IPS DF 6.9 (cell line): ENCODE results near the gene CUTA.
"Not testable (repeated sequence)": the region's sequence is repeated elsewhere in the genome, so short reads cannot be mapped to it uniquely, and the experiment has no call there.

ENCODE experiments used
- DNase-seq: peaks from one replicate; pipeline ENCODE4 v3.0.0-alpha.2; 2013; ENCODE audit warnings: low read depth, low spot score
- H3K27ac ChIP-seq: one replicate; pipeline ENCODE4 v1.5.1; 2013; ENCODE audit warnings: low read length, control low read depth
- H3K27me3 ChIP-seq: 2 replicates; pipeline ENCODE4 v1.6.1; 2013; ENCODE audit warnings: mild to moderate bottlenecking, low read length; ENCODE audit not compliant: control insufficient read depth, insufficient read depth
- H3K36me3 ChIP-seq: 2 replicates; pipeline ENCODE4 v1.6.1; 2013; ENCODE audit warnings: low read length; ENCODE audit not compliant: control insufficient read depth, insufficient read depth
- H3K4me1 ChIP-seq: 2 replicates; pipeline ENCODE4 v1.6.1; 2013; ENCODE audit warnings: low read length; ENCODE audit not compliant: control insufficient read depth, insufficient read depth
- H3K4me3 ChIP-seq: 2 replicates; pipeline ENCODE4 v1.5.1; 2013; ENCODE audit warnings: mild to moderate bottlenecking, low read length
- H3K9me3 ChIP-seq: 2 replicates; pipeline ENCODE4 v1.6.1; 2013; ENCODE audit warnings: low read length, inconsistent platforms; ENCODE audit not compliant: control insufficient read depth, insufficient read depth
- WGBS: extraction: QIAGEN DNeasy Blood & Tissue Kit; methylation state at CpG from one replicate; pipeline ENCODE4 v1.1.7; 2013; ENCODE audit warnings: mixed read lengths, missing lambda C conversion rate; ENCODE audit not compliant: insufficient read length, insufficient coverage; 5-methylcytosine and 5-hydroxymethylcytosine counted together

The CUTA gene

DNA sequence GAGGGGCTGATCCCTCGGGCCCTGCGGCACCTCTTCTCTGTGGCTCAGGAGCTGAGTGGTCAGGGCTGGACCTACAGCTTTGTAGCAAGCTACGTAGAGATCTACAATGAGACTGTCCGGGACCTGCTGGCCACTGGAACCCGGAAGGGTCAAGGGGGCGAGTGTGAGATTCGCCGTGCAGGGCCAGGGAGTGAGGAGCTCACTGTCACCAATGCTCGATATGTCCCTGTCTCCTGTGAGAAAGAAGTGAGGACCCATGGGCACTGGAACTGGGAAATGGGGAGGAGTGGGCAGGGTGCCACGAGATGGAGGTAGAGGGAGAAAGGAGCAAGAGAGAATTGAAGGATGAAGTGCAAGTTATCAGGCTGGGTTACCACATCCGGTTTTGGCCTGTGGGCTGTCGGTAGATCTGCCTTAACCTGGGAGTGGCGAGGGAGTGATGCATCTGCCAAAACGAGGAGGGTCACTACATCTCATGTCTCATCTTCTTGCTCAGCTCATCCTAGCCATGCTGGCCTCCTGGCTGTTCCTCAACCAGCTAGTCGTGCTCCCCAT, 12.4 kb downstream of the CUTA start:
- H3K4me3 ChIP-seq = no peak overlapping the region
- peaks cover 36% of the 10 kb centered on the region for H3K36me3 ChIP-seq
- DNase-seq = no peak
- H3K27me3 ChIP-seq = no peaks in the 10 kb centered on the region
- no peak overlapping the region for H3K27ac ChIP-seq
- no peaks in the 10 kb centered on the region; the same call in 1 of the 2 replicates for H3K4me1 ChIP-seq
- no CpG with 5 or more reads among the region's 15 CpGs for WGBS
- H3K9me3 ChIP-seq = no peaks in the 10 kb centered on the region

DNA sequence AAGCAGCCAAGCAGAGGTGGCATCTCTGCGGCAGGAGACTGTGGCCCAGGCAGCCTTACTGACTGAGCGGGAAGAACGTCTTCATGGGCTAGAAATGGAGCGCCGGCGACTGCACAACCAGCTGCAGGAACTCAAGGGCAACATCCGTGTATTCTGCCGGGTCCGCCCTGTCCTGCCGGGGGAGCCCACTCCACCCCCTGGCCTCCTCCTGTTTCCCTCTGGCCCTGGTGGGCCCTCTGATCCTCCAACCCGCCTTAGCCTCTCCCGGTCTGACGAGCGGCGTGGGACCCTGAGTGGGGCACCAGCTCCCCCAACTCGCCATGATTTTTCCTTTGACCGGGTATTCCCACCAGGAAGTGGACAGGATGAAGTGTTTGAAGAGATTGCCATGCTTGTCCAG, 13.0 kb downstream of the CUTA start:
- DNase-seq = no peak
- Histone ChIP-seq H3K4me1 (no peaks in the 10 kb centered on the region; the same call in 1 of the 2 replicates), H3K4me3 (no peak overlapping the region), H3K27me3 (no peaks in the 10 kb centered on the region), H3K9me3 (no peaks in the 10 kb centered on the region), H3K36me3 (peaks cover 36% of the 10 kb centered on the region), H3K27ac (no peak overlapping the region)
- WGBS = no CpG with 5 or more reads among the region's 17 CpGs

DNA sequence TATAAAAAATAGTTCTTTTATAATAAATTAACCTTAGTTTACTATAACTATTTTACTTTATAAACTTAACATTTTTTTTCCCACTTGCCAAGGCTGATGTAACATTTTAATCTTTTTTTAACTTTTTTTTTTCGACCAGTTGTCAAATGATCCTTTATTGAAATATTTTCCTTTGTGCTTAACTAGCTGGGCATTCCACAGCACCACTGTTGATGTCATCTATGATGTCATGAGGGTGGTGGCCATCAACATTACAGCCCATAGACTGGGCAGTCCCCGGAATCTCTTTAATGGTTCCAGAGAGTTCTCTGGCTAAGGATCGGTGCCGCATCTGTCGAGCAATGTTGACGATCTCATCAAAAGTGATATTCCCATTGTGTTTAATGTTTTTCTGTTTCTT, 18.0 kb downstream of the CUTA start:
- H3K4me3 ChIP-seq, H3K27ac ChIP-seq, H3K27me3 ChIP-seq, DNase-seq, H3K4me1 ChIP-seq, H3K9me3 ChIP-seq: not testable (repeated sequence)
- WGBS = no CpG with 5 or more reads among the region's 6 CpGs
- H3K36me3 ChIP-seq = peaks cover 32% of the 10 kb centered on the region

DNA sequence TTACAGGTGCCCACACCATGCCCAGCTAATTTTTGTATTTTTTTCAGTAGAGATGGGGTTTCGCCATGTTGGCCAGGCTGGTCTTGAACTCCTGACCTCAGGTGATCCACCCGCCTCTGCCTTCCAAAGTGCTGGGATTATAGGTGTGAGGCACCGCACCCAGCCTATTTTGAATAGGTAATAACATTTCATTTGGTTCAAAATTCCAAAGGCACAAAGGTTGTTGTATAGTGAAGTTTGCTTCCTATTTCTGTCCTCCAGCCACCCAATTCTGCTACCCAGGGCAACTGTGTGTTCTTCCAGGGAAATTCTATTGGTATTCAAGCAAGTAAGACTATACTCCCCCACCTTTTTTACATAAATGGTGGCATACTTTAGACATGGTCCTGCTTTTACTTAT, 19.3 kb downstream of the CUTA start:
- no CpG with 5 or more reads among the region's 3 CpGs for WGBS
- H3K4me1 ChIP-seq, H3K9me3 ChIP-seq, H3K4me3 ChIP-seq, H3K27me3 ChIP-seq, H3K27ac ChIP-seq, DNase-seq: not testable (repeated sequence)
- peaks cover 19% of the 10 kb centered on the region for H3K36me3 ChIP-seq

DNA sequence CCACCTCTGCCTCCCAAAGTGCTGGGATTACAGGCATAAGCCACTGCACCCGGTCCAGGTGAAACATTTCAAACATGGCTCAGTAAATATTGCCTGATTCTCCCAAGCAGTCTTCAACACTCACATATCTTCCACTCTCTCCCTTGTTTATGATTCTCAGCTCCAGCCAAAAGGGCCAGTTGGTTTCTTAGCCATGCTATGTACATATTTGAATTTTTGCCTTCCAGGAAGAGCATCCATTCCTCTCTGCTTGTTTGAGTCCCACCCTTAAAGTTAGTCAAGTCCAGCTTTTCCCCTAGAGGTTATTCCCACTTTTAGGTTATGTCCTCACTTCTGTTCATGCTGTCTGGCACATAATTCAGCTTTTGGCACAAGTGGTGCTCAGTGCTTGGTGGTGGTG, 20.4 kb downstream of the CUTA start:
- H3K9me3 ChIP-seq = no peaks in the 10 kb centered on the region
- WGBS = no CpG with 5 or more reads among the region's 1 CpG
- H3K4me1 ChIP-seq = peaks cover 2% of the 10 kb centered on the region; the same call in 1 of the 2 replicates
- H3K27me3 ChIP-seq = no peaks in the 10 kb centered on the region
- H3K27ac ChIP-seq = no peak overlapping the region
- DNase-seq = no peak
- peaks cover 13% of the 10 kb centered on the region for H3K36me3 ChIP-seq
- no peak overlapping the region for H3K4me3 ChIP-seq

DNA sequence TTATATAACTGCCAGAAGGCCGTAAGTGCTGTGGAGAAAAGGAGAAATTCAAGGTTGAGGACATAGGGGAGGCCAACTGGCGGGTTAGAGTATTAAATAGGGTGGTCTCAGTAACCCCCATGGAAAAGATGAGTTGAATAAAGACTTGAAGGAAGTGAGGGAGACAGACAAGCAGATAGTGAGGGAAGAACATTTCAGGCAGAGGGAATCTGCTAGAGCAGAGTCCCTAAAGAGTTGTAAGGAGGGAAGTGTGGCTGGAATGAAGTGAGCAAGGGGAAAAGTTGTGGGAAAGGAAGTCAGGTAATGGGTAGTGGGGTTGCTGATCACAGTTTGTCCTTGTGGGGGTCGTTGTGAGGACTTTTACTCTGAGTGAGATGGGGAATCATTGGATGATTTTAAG, 24.9 kb downstream of the CUTA start:
- WGBS = no CpG with 5 or more reads among the region's 3 CpGs
- H3K4me3 ChIP-seq = no peak overlapping the region
- no peak overlapping the region for H3K27ac ChIP-seq
- DNase-seq = no peak
- H3K9me3 ChIP-seq = no peaks in the 10 kb centered on the region
- H3K27me3 ChIP-seq = no peaks in the 10 kb centered on the region
- peaks cover 1% of the 10 kb centered on the region; the same call in 1 of the 2 replicates for H3K36me3 ChIP-seq
- H3K4me1 ChIP-seq = peaks cover 2% of the 10 kb centered on the region; the same call in 1 of the 2 replicates

DNA sequence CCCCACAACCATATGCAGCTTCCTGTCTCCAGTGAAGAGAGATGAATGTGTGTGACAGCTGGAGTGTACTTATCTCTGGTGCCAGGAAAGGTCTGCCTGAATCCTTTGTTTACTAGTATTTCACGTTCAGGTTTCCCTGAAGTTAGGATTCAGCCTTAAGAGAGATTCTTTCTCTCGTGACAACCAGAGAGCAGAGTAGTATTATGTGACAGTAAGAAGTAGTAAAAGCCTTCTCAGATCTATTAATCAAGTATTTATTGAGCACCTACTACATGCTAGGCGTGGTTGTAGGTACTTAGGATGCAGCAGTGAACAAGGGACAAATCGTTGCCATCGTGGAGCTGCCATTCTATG, 25.3 kb downstream of the CUTA start:
- Histone ChIP-seq H3K4me3 (peak overlapping the region; percentile 97; the same call in 1 of the 2 replicates), H3K27me3 (no peaks in the 10 kb centered on the region), H3K4me1 (peaks cover 2% of the 10 kb centered on the region; the same call in 1 of the 2 replicates), H3K9me3 (no peaks in the 10 kb centered on the region), H3K36me3 (no peaks in the 10 kb centered on the region; the same call in 1 of the 2 replicates), H3K27ac (no peak overlapping the region)
- no peak for DNase-seq
- no CpG with 5 or more reads among the region's 5 CpGs for WGBS

DNA sequence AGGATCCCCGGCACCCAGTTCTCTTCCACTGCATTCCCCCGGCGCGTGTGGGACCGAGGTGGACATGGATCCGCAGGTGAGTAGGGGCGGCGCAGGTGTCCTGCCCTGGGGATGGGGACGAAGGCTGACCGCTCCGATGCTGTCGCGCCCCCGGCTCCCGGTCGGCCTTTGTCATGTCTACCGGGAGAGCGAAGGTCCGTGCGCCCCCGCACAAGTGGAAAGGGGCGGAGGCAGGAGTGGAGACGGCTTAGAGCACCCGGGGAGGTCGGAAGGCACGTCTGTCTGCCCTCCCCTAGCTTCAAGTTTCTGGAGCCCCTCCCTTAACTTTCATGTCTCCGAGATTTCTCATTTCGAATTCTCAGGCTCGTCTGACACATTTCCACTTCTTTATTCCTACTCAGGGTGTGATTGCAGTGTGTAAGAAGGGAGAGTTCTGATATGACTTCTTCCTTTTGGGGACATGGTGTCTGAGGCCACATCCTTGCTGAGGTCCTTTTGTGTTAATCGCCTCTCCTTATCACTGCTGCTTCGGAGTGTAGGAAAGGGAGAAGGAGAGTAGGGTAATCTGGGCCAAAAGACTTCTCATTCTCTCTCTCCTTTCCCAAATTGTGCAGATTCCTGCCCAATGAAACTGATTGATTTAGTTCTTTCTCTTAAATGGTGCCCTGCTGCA, 25.8 kb downstream of the CUTA start:
- no peak for DNase-seq
- peaks cover 2% of the 10 kb centered on the region; the same call in 1 of the 2 replicates for H3K4me1 ChIP-seq
- H3K36me3 ChIP-seq = no peaks in the 10 kb centered on the region
- H3K27me3 ChIP-seq = no peaks in the 10 kb centered on the region
- peak overlapping the region; percentile 97 for H3K4me3 ChIP-seq
- H3K9me3 ChIP-seq = no peaks in the 10 kb centered on the region
- WGBS = no CpG with 5 or more reads among the region's 31 CpGs
- H3K27ac ChIP-seq = no peak overlapping the region

DNA sequence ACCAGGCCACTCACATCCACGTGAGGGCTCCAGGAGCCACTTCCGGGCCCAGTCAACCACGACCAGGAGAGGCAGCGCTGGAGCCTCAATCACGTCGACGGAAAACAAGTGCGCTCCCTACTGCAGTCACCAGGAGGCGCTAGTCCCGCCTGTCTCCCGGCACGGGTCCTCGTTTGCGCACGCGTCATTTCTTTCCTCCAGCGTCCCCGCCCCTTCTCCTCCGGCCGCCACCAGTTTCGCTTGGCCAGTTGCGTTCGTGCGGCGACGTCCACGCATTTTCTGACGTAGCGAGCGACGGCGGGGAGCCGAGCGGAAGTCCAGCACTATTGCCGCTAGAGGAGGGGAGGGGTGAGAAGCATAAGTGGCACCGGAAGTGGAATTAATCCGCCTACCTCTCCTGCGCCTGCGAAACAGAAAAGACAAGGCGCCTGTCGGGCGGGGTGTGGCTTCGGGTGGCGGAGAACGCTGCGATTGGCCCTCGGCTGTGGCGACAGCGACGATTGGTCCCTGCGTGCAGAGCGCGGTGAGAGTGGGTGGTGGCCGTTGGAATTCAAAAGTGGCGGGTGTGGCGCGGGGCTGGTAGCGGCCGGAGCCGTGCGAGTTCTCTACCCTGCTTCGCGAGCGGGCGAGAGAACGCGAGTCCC, 26.5 kb downstream of the CUTA start, which contains the start of gene KIFC1:
Gene KIFC1, plus strand, starts transcription at position 546 of the 644 bp plus-strand sequence. CDS start 163 bp downstream, outside the sequence.
- peak within 1 kb of the TSS; percentile 97 for H3K4me3 ChIP-seq
- peak; percentile 99 for DNase-seq
- H3K27me3 ChIP-seq = no peaks in the 10 kb centered on the region
- no peak within 1 kb of the TSS for H3K27ac ChIP-seq
- no peaks in the 10 kb centered on the region for H3K36me3 ChIP-seq
- no peaks in the 10 kb centered on the region for H3K9me3 ChIP-seq
- no CpG with 5 or more reads among the region's 67 CpGs for WGBS
- H3K4me1 ChIP-seq = peaks cover 2% of the 10 kb centered on the region; the same call in 1 of the 2 replicates

DNA sequence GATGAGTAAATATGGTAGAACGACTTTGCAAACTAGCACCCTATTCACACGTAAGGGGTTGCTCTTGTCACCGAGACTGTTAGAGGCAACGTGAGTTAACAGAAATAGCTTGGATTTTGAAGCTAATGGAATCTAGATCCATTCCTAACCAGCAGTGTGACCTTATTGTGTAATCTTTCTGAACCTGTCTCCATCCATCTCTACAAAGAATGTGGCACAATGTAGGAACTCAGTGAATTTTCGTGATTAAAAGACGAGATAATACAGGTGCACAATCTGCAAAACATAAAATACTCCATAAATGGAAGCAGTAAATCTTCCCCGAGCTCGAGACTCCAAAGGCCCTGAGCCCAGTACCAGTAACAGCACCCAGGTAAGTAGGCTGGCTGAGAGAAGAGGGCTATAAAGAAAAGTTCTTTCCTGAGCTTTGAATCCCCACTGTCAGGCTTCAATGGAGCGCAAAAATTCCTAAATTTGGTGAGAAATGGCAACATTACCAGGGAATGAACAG, 27.1 kb downstream of the CUTA start:
- Histone ChIP-seq H3K27me3 (no peaks in the 10 kb centered on the region), H3K4me1 (peaks cover 2% of the 10 kb centered on the region; the same call in 1 of the 2 replicates), H3K27ac (no peak overlapping the region), H3K36me3 (no peaks in the 10 kb centered on the region), H3K4me3 (no peak overlapping the region; the same call in 1 of the 2 replicates), H3K9me3 (no peaks in the 10 kb centered on the region)
- no CpG with 5 or more reads among the region's 9 CpGs for WGBS
- DNase-seq = no peak
